GM18868 (cell line): ENCODE results near the gene RECQL5.
"Not testable (repeated sequence)": the region's sequence is repeated elsewhere in the genome, so short reads cannot be mapped to it uniquely, and the experiment has no call there.

Experiments used
- ATAC-seq: cut with Tn5 transposase; IDR thresholded peaks from one replicate; pipeline ENCODE4 v1.9.1; 2021; ENCODE audit warnings: mild to moderate bottlenecking, moderate library complexity; ENCODE audit not compliant: unreplicated experiment

Gene RECQL5

GRCh38 chr17:75649687-75650086 is 17.3 kb downstream of the RECQL5 start:
- no peak for ATAC-seq

- no peak for ATAC-seq
Observed at GRCh38 chr17:75647921-75648320, 19.0 kb downstream of the RECQL5 start.

- no peak for ATAC-seq
Observed at GRCh38 chr17:75647061-75647460, 19.9 kb downstream of the RECQL5 start.

- no peak for ATAC-seq
Observed at GRCh38 chr17:75646638-75646992, 20.3 kb downstream of the RECQL5 start.

- no peak for ATAC-seq
Observed at GRCh38 chr17:75645889-75646637, 20.9 kb downstream of the RECQL5 start.

GRCh38 chr17:75645501-75645888 is 21.5 kb downstream of the RECQL5 start:
- no peak for ATAC-seq

- ATAC-seq = no peak
Observed at GRCh38 chr17:75643643-75644017, 23.3 kb downstream of the RECQL5 start.

- no peak for ATAC-seq
Observed at GRCh38 chr17:75642784-75643642, 23.9 kb downstream of the RECQL5 start.

GRCh38 chr17:75642182-75642783 is 24.7 kb downstream of the RECQL5 start:
- ATAC-seq = no peak

- ATAC-seq = no peak
Observed at GRCh38 chr17:75641343-75641742, 25.6 kb downstream of the RECQL5 start.

GRCh38 chr17:75640556-75641119 is 26.3 kb downstream of the RECQL5 start:
- no peak for ATAC-seq

GRCh38 chr17:75639771-75640555 is 27.0 kb downstream of the RECQL5 start:
- no peak for ATAC-seq

GRCh38 chr17:75639327-75639726 is 27.6 kb downstream of the RECQL5 start:
- ATAC-seq = no peak

- no peak for ATAC-seq
Observed at GRCh38 chr17:75638893-75639292, 28.1 kb downstream of the RECQL5 start.

- not testable (repeated sequence) for ATAC-seq
Observed at GRCh38 chr17:75638039-75638438, 28.9 kb downstream of the RECQL5 start.

GRCh38 chr17:75637551-75637950 is 29.4 kb downstream of the RECQL5 start:
- no peak for ATAC-seq

- no peak for ATAC-seq
Observed at GRCh38 chr17:75637143-75637538, 29.8 kb downstream of the RECQL5 start.

GRCh38 chr17:75636381-75637142 is 30.4 kb downstream of the RECQL5 start:
- no peak for ATAC-seq

GRCh38 chr17:75635610-75636202 is 31.2 kb downstream of the RECQL5 start:
- ATAC-seq = no peak
